ENCODE data around the gene CENPA.

The CENPA gene

GRCh38 chr2:26840937-26841610 is 55.2 kb downstream of the CENPA start:
- no peak for DNase-seq (ENCODE audit: low read depth)
- no peak overlapping the region for H3K4me3 ChIP-seq (ENCODE audit: low read depth, low read length)
- TF ChIP-seq CTCF (IDR thresholded peaks at IDR 0.05; ENCODE audit: low read depth, low read length, missing control alignments), result peak; percentile 10
- in situ Hi-C loops (cut with HindIII; ENCODE audit: low sequenced_read_pairs), result no loop called here

- DNase-seq (ENCODE audit: low read depth), result no peak
- in situ Hi-C loops (cut with HindIII; ENCODE audit: low sequenced_read_pairs), result no loop called here
- no peak overlapping the region for H3K4me3 ChIP-seq (ENCODE audit: low read depth, low read length)
- no peak for TF ChIP-seq CTCF (IDR thresholded peaks at IDR 0.05; ENCODE audit: low read depth, low read length, missing control alignments)
Observed at GRCh38 chr2:26843041-26843440, 57.2 kb downstream of the CENPA start.

Data from astrocyte of the cerebellum (primary cell).